Adrenal gland (tissue), 12 donors: ENCODE results near the gene TMEM18. TPM values are rescaled to one million over a fixed set of nuclear protein-coding genes. Genes with fewer than 3 reads are reported as not detected.

Experiments used
- DNase-seq, 7 donors: peaks; one replicate each; pipeline ENCODE4 v3.0.0-alpha.2; 2019 to 2020
- H3K27ac ChIP-seq, 5 donors: fragments of 200-600 bp; sonication (generic) in 4 of 5; 1 replicate in 3 of 5; 2 replicates in 2 of 5; pipeline versions ENCODE4 v1.5.1 to v1.8.0; 2016 to 2020; ENCODE audit warnings: mild to moderate bottlenecking in 1 of 5
- H3K27me3 ChIP-seq: fragments of 200-600 bp; 2 replicates; pipeline ENCODE4 v1.8.0; 2021
- H3K36me3 ChIP-seq, 2 donors: fragments of 200-600 bp; replicated peaks in 1 of 2; 1 replicate in 1 of 2; 2 replicates in 1 of 2; pipeline versions ENCODE4 v1.5.1 to v1.8.0; 2018 to 2022
- H3K4me1 ChIP-seq, 2 donors: fragments of 200-600 bp; replicated peaks in 1 of 2; 1 replicate in 1 of 2; 2 replicates in 1 of 2; pipeline versions ENCODE4 v1.5.1 to v1.8.0; 2018 to 2021
- H3K4me3 ChIP-seq, 4 donors: fragments of 200-600 bp; sonication (generic) in 3 of 4; one replicate each; pipeline ENCODE4 v1.5.1; 2016 to 2018
- H3K9me3 ChIP-seq, 3 donors: fragments of 200-600 bp; sonication (generic) in 1 of 3; replicated peaks in 1 of 3; 1 replicate in 2 of 3; 2 replicates in 1 of 3; pipeline versions ENCODE4 v1.5.1 to v1.8.0; 2016 to 2021
- CTCF ChIP-seq, 6 experiments: fragments of 450-650 bp in 4 of 6; fragments of 200-600 bp in 2 of 6; sonication (generic) in 1 of 6; IDR thresholded peaks; 1 replicate in 5 of 6; 2 replicates in 1 of 6; pipeline versions ENCODE4 v1.5.1 to v1.8.0; 2016 to 2021; ENCODE audit warnings: antibody characterized with exemption in 6 of 6, mild to moderate bottlenecking in 2 of 6, moderate library complexity in 1 of 6
- POLR2A ChIP-seq, 2 donors: fragments of 450-650 bp; IDR thresholded peaks; one replicate each; pipeline ENCODE4 v1.6.1; 2017; ENCODE audit warnings: antibody characterized with exemption in 2 of 2, mild to moderate bottlenecking in 2 of 2, moderate library complexity in 1 of 2
- WGBS, 4 donors: extraction: QIAGEN DNeasy Blood & Tissue Kit in 2 of 4; methylation state at CpG; one replicate each; pipeline versions ENCODE4 v1.1.5 to v1.1.7; 2013 to 2017; 5-methylcytosine and 5-hydroxymethylcytosine counted together
- intact Hi-C, 2 donors: fragments of 100-400 bp; cut with DNase I; formaldehyde crosslinking; loops; one replicate each; pipeline versions ENCODE4 v1.14.1 to v1.15.0; 2022 to 2023
- polyA plus RNA-seq, 3 donors: library from polyadenylated mRNA; stranded (reverse); fragments of 200-250 nt in 2 of 3; fragments of 350-450 nt in 1 of 3; fragmentation: Illumina TruSeq in 1 of 3; extraction: RNeasy Lipid Tissue Mini Kit (QIAGEN cat#74804) in 1 of 3; gene quantifications; one replicate each; pipeline ENCODE4 v1.2.3, GENCODE V29; 2013 to 2014
- total RNA-seq, 9 donors: library from RNA; depleted of rRNA in 4 of 9; stranded (reverse); fragments of >200 nt in 4 of 9; fragments of 120-200 nt in 1 of 9; fragmentation: NEBNext Ultra II Directional in 1 of 9; extraction: Animal tissue kit (Norgen Biotek cat#: 25700) in 1 of 9; gene quantifications; one replicate each; pipeline versions ENCODE4 v1.1.0 to v1.2.4, GENCODE V29; 2013 to 2023
- donor health status: healthy with polysubstance abuse.
- donor health status: Bipolar disorder and iron deficiency.
- donor health status: DM: yes; HTN: yes; CAD: no.
- donor health status: DM: no; HTN: no; CAD: no.
- donor health status: DM: no; HTN: no; CAD: no.
- donor health status: DM: yes; HTN: yes; CAD: no.

Gene TMEM18
- total and polyA plus RNA-seq, 12 donors = 17.2 to 56.9 (median 31.9) TPM

GRCh38 chr2:639703-640102 is 37.5 kb downstream of the TMEM18 start:
- TF ChIP-seq CTCF (IDR thresholded peaks at IDR 0.05) (no peak), POLR2A (IDR thresholded peaks at IDR 0.05) (no peak)
- intact Hi-C loops = loop anchor here (5.0 to 10.0 kb wide), 2 partner anchors 117 to 345 kb away; no protein-coding TSS in a partner anchor
- Histone ChIP-seq H3K36me3 (no peaks in the 10 kb centered on the region), H3K4me3 (no peak overlapping the region), H3K9me3 (no peaks in the 10 kb centered on the region), H3K27ac (no peak overlapping the region), H3K27me3 (no peaks in the 10 kb centered on the region), H3K4me1 (peaks cover 0 to 7% of the 10 kb centered on the region in 2 donors)
- DNase-seq = peak in 1 of 7 donors; percentile 25
- WGBS, 4 donors = 86 to 90% (median 89%) methylated on average over 6 of the region's 6 CpGs

- Histone ChIP-seq H3K4me1 (peaks cover 0 to 13% of the 10 kb centered on the region in 2 donors), H3K4me3 (no peak overlapping the region), H3K9me3 (no peaks in the 10 kb centered on the region), H3K27ac (no peak overlapping the region), H3K36me3 (no peaks in the 10 kb centered on the region), H3K27me3 (no peaks in the 10 kb centered on the region)
- no peak for TF ChIP-seq POLR2A (IDR thresholded peaks at IDR 0.05)
- no peak for TF ChIP-seq CTCF (IDR thresholded peaks at IDR 0.05)
- DNase-seq = peak in 1 of 7 donors; percentile 17
- intact Hi-C loops = loop anchor here in 1 of 2 donors (2.0 kb wide), 1 partner anchor 111 kb away; no protein-coding TSS in a partner anchor
- 55 to 75% (median 60%) methylated on average over 7 of the region's 7 CpGs for WGBS, 4 donors
These were observed 39.4 kb downstream of the TMEM18 start for GRCh38 chr2:637804-638203.

GRCh38 chr2:637406-637776 is 39.8 kb downstream of the TMEM18 start:
- no peaks in the 10 kb centered on the region for H3K9me3 ChIP-seq
- no peak overlapping the region for H3K4me3 ChIP-seq
- no peaks in the 10 kb centered on the region for H3K27me3 ChIP-seq
- H3K4me1 ChIP-seq = peaks cover 0 to 13% of the 10 kb centered on the region in 2 donors
- DNase-seq = peak in 1 of 7 donors; percentile 51
- no peaks in the 10 kb centered on the region for H3K36me3 ChIP-seq
- no peak overlapping the region for H3K27ac ChIP-seq
- intact Hi-C loops = loop anchor here in 1 of 2 donors (2.0 kb wide), 1 partner anchor 111 kb away; no protein-coding TSS in a partner anchor
- 63 to 80% (median 66%) methylated on average over 10 to 16 of the region's 16 CpGs for WGBS, 4 donors
- no peak for TF ChIP-seq POLR2A (IDR thresholded peaks at IDR 0.05)
- TF ChIP-seq CTCF (IDR thresholded peaks at IDR 0.05) = no peak

- intact Hi-C loops = loop anchor here in 1 of 2 donors (2.0 kb wide), 1 partner anchor 110 kb away; no protein-coding TSS in a partner anchor
- TF ChIP-seq CTCF (IDR thresholded peaks at IDR 0.05) (peak; percentile 79 to 87 (median 80)), POLR2A (IDR thresholded peaks at IDR 0.05) (no peak)
- H3K36me3 ChIP-seq = no peaks in the 10 kb centered on the region
- peaks cover 0 to 13% of the 10 kb centered on the region in 2 donors for H3K4me1 ChIP-seq
- H3K9me3 ChIP-seq = no peaks in the 10 kb centered on the region
- WGBS, 4 donors = 4 to 47% (median 17%) methylated on average over 25 to 57 of the region's 57 CpGs
- H3K27me3 ChIP-seq = no peaks in the 10 kb centered on the region
- peak overlapping the region in 1 of 5 donors; percentile 30 for H3K27ac ChIP-seq
- peak overlapping the region in 1 of 4 donors; percentile 38 for H3K4me3 ChIP-seq
- DNase-seq = peak; percentile 71 to 93 (median 85)
These were observed 40.4 kb downstream of the TMEM18 start for GRCh38 chr2:636641-637405.
